Femur (tissue), 1 donor: Measurements from ENCODE around the gene PSAP.

Source experiments
- DNase-seq: peaks from one replicate; pipeline ENCODE4 v3.0.0-alpha.2; 2017

Gene PSAP

GRCh38 chr10:71806704-71807556 is 44.1 kb downstream of the PSAP start:
- DNase-seq = no peak

DNA sequence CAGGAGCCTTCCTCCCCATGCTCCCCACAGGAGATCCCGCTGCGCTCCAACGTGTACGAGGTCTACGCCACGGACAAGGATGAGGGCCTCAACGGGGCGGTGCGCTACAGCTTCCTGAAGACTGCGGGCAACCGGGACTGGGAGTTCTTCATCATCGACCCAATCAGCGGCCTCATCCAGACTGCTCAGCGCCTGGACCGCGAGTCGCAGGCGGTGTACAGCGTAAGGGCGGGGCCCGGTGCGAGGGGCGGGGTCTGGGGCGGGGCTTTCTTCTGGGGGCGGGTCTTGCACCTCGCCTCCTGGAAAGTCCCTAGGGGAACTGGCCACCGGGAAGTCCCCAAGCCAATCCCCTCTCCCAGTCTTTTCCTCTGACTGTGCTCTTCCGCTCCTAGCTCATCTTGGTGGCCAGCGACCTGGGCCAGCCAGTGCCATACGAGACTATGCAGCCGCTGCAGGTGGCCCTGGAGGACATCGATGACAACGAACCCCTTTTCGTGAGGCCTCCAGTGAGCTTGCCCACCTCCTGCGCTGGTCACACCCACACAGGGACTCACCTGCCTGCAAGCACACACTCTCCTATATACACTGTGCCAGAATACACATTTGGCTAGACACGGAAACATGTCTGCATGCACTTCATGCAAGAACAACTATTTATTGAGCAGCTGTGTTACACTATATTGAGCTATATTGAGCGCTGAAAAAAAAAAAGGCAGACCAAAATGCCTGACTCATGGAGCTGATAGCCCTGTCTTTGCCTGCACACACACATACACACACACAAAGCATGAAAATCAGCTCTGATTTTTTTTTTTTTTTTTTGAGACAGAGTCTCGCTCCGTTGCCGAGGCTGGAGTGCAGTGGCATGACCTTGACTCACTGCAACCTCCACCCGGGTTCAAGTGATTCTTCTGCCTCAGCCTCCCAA is 45.0 kb downstream of the PSAP start:
- DNase-seq = peak; percentile 59

DNA sequence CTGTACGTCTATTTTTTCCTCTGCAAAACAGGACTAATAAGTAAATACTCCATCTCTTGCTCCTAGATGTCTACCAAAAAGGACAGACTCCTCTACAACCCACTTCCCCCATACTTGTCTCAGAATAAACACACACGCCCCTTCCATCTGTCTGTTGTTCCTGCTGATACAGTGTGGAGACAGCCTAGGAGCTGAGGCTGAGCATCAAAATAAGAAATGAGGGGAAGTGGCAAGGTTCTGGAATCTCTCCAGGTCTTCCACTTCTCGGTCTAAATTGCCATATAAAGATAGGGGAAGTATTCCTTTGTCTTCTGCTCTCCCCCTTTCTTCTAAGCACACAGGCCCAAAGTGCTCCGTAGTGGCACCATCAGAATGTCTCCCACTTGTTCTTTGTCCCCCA is 47.0 kb downstream of the PSAP start:
- no peak for DNase-seq

DNA sequence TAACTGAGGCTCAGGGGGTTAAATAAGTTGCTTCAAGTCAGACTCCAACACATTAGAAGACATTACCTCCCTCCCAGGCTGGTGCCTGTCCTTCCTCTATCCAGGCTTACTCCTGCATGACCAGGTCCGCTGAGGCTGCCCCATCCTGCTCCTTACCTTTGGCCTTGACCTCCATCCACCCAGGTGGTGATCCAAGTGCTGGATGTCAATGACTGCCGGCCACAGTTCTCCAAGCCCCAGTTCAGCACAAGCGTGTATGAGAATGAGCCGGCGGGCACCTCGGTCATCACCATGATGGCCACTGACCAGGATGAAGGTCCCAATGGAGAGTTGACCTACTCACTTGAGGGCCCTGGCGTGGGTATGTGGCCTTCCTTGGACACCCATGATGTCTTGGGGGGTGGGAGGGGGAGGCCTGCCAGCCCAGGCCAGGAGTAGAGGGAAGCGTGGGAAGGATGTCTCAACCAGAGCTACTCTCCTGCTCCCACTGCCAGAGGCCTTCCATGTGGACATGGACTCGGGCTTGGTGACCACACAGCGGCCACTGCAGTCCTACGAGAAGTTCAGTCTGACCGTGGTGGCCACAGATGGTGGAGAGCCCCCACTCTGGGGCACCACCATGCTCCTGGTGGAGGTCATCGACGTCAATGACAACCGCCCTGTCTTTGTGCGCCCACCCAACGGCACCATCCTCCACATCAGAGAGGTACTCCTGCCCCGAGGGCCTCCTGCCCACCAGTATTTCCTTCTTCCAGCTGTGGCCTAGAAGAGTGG is 48.1 kb downstream of the PSAP start:
- no peak for DNase-seq

DNA sequence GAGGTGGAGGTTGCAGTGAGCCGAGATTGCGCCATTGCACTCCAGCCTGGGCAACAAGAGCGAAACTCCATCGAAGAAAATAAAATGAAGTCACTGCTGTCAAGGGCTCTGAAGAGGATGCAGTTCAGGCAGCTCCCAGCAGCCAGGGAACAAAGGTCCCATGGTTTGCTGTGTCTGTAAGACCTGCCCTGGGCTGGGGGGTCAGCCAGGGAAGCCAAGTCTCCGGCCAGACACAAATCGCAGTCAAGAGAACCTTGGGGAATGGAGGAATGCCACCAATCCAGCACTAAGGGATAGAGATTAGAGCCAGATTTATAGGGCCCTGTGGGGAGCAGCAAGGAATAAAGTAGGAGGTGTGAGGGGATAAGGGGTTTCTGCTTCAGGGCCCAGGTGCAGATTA is 48.8 kb downstream of the PSAP start:
- no peak for DNase-seq

DNA sequence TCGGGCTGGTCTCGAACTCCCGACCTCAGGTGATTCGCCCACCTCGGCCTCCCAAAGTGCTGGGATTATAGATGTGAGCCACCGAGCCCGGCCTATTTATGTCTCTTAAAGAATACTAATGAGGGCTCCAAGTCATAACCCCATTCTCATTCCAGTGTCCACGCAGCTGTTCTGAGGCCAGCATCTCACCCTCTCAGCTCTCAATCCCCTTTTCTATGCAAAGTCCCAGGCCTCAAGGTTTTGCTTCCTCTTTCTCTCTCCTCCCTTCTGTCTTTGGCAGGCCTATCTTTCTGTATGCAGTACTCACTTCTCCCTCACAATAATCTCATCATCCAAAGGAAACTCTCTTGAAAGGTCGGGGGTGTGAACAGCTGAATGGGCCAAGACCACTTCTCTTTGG is 49.7 kb downstream of the PSAP start:
- no peak for DNase-seq

- DNase-seq = no peak
These were observed 51.2 kb downstream of the PSAP start for GRCh38 chr10:71799608-71800453.

DNA sequence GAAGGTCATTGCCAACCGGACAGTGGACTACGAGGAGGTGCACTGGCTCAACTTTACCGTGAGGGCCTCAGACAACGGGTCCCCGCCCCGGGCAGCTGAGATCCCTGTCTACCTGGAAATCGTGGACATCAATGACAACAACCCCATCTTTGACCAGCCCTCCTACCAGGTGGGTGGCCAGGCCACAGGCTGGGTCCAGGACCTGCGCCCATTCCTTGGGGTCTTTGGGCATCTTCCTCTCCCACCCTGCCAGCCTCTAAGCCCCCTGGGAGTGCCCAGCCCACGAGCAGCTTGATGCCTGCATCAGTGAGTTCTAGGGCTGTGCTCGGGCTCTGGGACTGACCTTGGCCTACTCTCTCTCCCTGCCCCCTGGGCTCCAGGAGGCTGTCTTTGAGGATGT is 51.9 kb downstream of the PSAP start:
- no peak for DNase-seq

DNA sequence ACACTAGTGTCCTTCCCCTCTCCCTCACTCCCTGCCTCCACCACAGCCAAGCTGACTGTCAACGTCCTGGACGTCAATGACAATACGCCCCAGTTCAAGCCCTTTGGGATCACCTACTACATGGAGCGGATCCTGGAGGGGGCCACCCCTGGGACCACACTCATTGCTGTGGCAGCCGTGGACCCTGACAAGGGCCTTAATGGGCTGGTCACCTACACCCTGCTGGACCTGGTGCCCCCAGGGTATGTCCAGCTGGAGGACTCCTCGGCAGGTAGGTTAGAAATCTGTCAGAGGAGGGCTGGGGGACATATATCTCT is 52.8 kb downstream of the PSAP start:
- no peak for DNase-seq

- DNase-seq = no peak
These were observed 53.3 kb downstream of the PSAP start for GRCh38 chr10:71797533-71798307.

GRCh38 chr10:71796749-71797405 is 54.2 kb downstream of the PSAP start:
- DNase-seq = no peak

DNA sequence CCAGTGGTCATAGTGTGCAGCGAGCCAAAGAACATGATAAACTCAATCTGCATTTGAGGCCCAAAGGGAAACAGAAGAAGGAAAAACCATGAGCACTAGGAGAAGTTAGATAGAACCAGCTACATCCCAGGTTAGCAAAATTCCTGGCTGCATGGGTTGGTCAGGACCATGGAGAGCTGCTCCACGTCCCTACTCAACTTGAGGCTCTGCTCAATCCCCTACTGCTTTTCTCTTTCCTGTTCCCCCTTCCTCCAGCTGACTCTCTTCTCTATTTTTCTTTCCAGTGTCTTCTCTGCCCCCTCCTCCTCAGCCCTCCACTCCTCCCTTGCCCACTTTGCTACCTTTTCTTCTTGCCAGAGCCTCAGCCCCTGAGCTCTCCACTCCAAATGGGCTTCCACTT is 55.8 kb downstream of the PSAP start:
- DNase-seq = no peak

- DNase-seq = no peak
These were observed 60.2 kb downstream of the PSAP start for GRCh38 chr10:71790749-71791440.

DNA sequence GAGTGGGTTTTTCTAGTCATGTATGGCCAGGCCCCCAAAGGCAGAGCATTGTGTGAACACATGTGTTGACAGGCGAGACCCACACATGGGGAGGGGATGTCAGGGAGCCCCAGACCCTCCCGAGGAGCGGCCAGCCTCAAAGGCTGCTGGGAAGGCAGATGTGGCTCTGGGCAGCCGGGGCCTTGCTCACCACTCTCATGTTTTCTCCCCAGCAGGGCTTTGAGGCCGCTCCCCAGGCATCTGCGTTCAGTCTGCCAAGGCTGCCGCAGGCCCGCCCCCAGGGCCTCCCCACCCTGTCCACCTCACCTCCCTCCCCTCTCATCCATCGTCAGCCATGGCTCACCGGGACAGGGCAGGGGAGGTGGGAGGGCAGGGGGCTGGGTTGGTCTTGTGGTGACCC is 61.2 kb downstream of the PSAP start:
- no peak for DNase-seq

- no peak for DNase-seq
These were observed 62.1 kb downstream of the PSAP start for GRCh38 chr10:71788954-71789353.

DNA sequence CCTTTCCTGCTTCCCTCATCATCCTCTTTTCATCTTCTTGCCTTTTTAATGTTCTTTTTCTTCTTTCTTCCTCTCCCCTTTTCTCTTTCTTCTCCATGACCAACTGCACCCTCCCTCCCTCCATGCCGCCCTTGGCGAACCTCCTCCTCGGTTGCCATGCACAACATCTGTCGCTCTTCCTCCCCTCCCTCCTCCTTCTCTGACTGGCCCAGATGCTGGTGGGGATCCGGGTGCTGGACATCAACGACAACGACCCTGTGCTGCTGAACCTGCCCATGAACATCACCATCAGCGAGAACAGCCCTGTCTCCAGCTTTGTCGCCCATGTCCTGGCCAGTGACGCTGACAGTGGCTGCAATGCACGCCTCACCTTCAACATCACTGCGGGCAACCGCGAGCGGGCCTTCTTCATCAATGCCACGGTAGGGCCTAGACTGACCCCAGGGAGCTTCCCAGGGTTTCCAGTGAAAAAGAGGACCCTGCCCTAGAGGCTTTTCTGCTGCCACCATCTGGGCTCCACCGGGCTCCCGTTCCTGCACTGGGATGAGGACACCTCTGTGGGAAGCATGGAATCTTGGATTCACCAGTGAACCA is 66.3 kb downstream of the PSAP start:
- DNase-seq = no peak

GRCh38 chr10:71783917-71784678 is 67.0 kb downstream of the PSAP start:
- no peak for DNase-seq

DNA sequence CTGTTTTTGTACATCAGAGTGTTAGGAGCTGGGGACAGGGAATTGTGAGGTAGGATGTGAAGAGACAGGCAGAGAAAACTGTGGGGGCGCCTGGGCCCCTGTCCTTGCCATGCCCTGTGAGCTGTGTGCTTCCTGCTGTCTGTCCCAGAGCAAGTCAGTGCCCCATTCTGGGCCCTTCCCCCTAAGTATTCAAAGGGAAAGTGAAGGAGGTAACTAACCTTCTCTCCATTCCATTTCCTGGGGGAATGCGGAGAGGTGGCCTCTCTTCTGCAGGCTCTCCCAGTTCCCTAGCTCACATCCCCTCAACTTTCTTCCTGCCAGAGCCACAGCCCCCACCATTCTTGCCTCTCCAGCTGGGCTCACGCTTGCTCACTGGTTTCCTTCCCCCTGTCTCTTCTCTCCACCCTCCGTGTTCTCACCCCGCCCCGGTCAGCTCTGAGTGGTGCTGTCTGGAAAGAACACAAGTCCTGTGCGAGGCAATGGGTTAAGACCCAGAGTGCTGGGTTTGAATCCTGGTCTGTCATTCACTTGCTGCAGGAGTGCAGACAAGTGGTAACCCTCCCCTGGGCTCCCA is 68.0 kb downstream of the PSAP start:
- DNase-seq = no peak
